OCI-LY7 (cell line): ENCODE data around the gene PLXDC1.

Experiments
- CTCF ChIP-seq: fragments of 200-600 bp; sonication (generic); conservative IDR thresholded peaks from 2 replicates; pipeline ENCODE4 v1.5.1; 2014; ENCODE audit warnings: mild to moderate bottlenecking, antibody characterized with exemption, low read length, moderate library complexity, mixed read lengths
- EZH2phosphoT487 ChIP-seq: fragments of 200-600 bp; sonication (generic); IDR thresholded peaks from 2 replicates; pipeline ENCODE4 v1.6.1; 2018; ENCODE audit warnings: low read depth, borderline replicate concordance, mild to moderate bottlenecking, mixed run types, antibody characterized with exemption, low read length, moderate library complexity, mixed read lengths

GRCh38 chr17:39183720-39184119, 32.3 kb upstream of the PLXDC1 start:
- TF ChIP-seq CTCF: no peak
- no peak for TF ChIP-seq EZH2phosphoT487
